Stimulated activated CD4-positive, alpha-beta T cell treated with anti-CD3 and anti-CD28 coated beads, Interleukin-15, amount 100 ng/mL, for 1 hour (primary cell): ENCODE measurements around the gene RAB7A.
"Not testable (repeated sequence)": the region's sequence is repeated elsewhere in the genome, so short reads cannot be mapped to it uniquely, and the experiment has no call there.

ENCODE experiments used
- DNase-seq, 2 donors: peaks; one replicate each; pipeline ENCODE4 v3.0.0-alpha.2; 2020; ENCODE audit warnings: low read depth in 1 of 2, low spot score in 1 of 2

RAB7A gene

DNA sequence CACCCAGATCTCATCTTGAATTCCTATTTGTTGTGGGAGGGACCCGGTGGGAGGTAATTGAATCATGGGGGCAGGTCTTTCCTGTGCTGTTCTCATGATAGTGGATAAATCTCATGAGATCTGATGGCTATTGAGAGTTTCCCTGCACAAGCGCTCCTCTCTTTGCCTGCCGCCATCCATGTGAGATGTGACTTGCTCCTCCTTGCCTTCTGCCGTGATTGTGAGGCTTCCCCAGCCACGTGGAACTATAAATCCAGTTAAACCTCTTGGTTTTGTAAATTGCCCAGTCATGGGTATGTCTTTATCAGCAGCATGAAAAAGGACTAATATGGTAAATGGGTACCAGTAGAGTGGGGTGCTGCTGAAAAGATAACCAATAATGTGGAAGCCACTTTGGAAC, 23.6 kb downstream of the RAB7A start:
- not testable (repeated sequence) for DNase-seq

DNA sequence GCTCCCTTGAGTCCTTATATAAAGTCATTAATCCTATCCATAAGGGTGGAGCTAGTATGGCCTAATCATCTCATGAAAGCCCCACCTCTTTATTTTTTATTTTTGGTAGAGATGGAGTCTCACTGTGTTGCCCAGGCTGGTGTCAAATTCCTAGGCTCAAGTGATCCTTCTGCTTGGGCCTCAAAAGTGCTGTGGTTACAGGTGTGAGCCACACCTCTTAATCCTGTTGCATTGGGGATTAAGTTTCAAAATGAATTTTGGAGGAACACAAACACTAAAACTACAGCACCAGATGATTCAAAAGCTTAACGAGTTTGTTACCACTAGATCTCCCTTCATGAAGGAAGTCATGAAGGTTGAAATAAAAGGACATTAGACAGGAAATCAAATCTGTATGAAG, 27.7 kb downstream of the RAB7A start:
- DNase-seq: no peak

DNA sequence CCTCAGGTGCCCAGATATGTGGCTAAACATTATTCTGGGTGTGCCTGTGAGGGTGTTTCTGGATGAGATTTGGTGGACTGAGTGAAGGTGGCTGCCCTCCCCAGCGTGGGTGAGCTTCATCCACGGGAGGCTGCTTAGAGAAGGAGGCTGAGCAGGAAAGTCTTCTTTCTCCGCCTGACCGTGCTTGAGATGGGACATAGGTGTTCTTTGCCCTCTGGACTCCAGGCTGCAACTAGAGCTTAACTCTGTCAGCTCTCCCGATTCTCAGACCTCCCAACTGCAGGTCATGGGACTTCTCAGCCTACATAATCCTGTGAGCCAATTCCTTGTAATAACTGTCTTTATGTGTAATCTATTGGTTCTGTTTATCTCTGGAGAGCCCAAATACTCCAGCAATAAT, 34.1 kb downstream of the RAB7A start:
- no peak for DNase-seq

DNA sequence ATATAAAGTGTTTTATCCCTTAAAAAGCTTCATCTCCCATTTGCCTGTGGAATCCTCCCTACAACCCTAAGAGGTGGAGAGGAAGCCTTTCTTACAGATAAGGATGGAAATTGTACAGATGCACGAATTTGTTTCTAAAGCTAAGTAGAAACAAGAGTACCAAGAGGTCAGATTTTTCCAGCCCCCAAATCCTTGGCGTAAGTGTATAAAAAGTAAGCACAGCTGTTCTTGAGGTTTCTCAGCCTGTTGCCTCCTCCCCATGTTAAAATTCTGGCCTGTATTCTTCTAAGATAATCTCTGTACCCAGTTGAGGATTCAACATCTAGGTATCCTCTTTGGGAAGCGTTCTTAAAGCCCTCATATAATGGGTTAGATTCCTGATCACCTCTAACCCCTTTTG, 34.9 kb downstream of the RAB7A start:
- no peak for DNase-seq

DNA sequence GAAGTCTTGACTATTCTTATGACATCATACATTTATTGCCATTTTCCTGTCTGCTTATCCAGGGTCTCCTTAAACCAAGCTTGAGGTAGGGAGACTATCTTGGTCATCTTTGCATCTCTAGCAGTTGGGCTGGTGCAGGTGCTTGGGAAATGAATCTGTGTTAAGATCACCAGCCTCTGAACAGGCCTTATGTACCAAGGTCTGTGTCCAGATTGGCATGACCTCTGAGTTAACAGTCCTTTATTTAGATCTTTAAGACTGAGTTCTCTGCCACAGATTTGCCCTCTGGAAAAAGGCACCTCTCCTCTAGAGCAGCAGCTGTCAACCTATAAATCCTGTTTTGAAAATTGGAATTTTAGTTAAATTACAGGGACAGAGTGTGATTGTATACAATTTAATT, 35.4 kb downstream of the RAB7A start:
- DNase-seq: no peak

DNA sequence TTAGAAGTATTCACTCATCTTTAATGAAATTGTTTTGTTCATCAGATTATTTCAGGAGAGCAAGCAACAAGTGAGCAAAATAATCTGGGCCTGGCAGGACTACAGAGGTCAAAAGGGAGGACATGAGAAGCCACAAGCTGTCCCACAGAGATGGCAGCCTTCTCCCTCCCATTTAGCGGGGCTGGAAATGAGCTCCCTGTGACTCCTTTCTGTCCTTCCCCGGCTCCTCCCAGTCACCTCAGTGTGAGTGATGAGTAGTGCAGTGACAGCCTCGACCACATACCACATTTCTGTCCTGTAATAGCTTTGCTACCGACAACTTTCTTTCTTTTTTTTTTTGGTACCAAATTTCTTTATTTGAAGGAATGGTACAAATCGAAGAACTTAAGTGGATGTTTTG, 38.0 kb downstream of the RAB7A start:
- DNase-seq: no peak

DNA sequence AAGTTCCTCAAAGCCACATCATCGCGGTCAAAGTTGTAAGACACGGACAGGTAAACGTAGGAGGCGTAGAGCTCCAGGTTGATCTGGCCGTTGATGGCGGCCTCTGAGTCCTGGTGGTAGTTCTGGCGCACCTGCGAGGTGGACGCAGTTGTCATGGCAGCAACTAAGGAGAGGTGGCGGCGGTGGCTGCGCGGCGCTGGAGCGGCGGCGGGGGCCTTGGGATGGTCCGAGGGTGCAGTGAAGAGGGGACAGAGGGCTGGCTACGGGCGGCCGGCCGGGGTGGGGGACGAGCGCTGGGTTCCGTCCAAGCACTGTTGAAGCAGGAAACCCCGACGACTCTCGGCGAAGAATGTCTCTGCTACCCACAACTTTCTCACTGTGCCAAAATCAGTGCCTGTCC, 38.9 kb downstream of the RAB7A start:
- no peak for DNase-seq

DNA sequence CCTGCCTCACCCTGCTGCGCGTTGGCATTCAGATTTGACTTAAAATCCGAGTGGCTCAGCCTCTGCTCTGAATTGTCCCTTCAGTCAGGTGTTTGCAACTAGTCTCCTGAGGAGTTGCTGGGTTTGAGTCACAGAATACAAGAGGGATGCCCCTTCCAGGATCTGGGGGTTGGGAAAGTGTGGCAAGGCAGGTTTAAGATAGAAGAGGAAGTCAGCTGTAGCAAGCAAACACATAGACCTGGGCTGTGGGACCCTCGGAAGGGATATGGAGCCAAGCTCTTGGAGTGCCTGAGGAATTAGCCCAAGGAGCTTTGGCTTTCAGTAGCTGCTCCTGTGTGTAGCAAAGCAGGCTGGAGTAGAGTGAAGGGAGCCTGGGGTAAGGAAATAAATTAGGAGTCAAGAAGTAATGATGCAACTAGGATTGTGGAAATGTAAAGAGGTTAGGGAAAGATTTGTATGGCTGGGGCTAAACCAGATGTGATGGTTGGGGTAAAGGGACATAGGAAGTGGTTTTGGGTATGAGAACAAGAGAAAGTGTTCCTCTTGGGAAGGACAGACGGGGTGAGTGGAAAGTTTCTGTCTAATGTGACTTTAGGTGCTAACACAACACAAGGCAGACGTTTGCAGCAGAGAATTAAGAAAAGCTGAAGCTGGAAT, 41.2 kb downstream of the RAB7A start:
- DNase-seq: no peak

DNA sequence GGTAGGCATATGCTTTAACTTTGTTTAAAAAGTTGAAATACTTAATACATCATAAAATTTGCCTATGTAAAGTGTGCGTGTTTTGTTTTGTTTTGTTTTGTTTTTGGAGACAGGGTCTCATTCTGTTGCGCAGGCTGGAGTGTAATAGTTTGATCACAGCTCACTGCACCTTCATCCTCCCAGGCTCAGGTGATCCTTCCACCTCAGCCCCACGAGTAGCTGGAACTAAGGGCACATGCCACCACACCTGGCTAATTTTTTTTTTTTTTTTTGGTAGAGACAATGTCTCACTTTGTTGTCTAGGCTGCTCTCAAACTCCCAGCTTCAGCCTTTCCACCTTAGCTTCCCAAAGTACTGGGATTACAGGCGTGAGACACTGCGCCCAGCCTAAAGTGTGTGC, 42.5 kb downstream of the RAB7A start:
- DNase-seq: no peak

DNA sequence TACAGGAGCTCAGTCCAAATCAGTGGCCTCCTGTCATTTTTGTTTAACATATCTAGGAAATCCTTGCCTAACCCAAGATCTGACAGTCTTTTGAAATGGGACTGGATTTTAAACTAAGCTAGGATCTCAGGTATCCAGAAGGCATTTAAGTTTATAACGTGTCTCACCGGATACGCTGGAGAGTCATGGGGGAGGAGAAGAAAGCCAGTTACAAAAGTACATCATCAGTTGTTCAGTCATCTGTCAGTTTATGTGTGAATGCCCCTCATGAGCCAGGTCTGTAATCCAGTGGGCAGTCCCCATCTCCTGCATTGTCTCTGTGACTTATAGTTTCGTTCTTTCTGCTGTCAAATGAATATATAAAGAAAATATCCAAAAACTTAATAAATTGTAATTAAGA, 44.4 kb downstream of the RAB7A start:
- DNase-seq: no peak

DNA sequence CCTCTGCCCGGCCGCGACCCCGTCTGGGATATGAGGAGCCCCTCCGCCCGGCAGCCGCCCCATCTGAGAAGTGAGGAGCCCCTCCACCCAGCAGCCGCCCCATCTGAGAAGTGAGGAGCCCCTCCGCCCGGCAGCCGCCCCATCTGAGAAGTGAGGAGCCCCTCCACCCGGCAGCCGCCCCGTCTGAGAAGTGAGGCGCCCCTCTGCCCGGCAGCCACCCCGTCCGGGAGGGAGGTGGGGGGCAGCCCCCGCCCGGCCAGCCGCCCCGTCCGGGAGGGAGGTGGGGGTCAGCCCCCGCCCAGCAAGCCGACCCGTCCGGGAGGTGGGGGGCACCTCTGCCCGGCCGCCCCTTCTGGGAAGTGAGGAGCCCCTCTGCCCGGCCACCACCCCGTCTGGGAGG, 47.2 kb downstream of the RAB7A start:
- not testable (repeated sequence) for DNase-seq

DNA sequence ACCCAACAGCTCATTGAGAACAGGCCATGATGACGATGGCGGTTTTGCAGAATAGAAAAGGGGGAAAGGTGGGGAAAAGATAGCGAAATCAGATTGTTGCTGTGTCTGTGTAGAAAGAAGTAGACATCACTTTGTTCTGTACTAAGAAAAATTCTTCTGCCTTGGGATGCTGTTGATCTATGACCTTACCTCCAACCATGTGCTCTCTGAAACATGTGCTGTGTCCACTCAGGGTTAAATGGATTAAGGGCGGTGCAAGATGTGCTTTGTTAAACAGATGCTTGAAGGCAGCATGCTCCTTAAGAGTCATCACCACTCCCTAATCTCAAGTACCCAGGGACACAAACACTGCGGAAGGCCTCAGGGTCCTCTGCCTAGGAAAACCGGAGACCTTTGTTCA, 47.6 kb downstream of the RAB7A start:
- not testable (repeated sequence) for DNase-seq

DNA sequence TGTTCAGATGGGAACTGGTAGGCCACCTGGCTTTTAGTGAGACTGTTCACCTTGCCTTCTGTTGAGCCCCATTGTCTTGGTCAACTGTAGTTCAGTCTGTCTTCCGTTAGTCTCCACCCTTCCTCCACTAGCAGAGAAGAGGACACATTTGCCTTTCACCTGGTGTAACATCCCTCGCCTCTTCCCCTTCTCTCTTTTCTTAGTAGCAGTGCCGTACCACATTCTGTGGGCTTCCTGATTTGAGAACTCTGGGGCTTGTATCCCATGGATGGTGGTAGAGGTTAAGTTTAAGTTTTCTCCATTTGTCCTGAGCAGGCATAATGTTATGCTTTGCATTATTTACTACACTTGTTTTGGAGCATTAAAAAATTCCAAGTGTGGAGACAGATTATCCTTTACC, 49.3 kb downstream of the RAB7A start:
- no peak for DNase-seq

DNA sequence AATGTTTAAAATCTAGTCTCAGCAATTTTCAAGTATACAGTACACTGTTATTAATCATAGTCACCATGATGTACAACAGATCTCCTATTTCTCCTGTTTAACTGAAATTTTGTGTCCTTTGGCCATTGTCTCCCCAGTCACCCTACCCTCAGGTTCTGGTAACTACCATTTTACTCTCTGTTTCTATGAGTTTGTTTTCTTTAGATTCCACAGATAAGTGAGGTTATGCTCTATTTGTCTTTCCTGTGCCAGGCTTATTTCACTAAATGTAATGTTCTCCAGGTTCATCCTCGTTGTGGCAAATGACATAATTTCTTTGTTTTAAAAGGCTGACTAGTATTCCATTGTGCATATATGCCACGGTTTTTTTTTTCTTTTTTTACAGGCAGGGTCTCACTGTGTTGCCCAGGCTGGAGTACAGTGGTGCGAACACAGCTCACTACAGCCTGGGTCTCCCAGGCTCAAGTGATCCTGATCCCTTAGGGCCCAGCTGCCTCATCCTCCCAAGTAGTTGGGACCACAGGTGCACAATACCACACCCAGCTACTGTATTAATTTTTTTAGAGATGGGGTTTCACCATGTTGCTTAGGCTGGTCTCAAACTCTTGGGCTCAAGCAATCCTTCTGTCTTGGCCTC, 50.0 kb downstream of the RAB7A start:
- no peak for DNase-seq

DNA sequence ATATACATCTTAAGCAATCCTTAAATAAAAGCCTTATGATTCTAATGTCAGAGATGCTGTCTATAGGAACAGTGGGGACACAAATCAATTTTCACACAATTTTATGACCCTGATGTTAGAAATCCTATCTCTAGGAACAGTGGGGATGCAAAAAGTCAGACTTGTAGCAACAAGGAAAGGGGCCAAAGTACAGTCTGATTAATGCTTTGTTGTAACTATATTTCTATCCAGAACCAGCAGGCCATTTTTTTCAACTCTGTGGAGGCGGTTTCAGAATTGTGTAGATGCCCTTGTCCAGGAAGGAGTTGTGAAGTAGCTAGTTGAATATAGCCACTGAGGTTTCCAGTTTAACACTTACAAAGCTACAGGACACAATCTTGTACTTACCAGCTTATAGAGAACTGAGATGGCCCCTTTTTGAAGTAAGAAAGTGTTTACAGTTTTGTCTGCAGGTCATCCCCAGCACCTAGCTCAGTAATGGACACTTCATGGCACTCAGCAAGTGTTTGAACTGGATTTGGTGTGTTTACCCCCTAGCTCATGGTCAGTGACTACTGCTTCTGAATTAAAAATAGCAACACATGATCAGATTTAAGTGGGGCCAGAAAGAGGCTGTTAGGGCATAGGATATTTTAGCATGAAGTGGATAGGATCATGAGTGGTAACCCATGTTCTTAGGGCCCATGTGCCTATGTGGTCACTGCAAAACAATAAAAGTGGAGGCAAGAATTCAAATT, 54.3 kb downstream of the RAB7A start:
- DNase-seq: no peak

DNA sequence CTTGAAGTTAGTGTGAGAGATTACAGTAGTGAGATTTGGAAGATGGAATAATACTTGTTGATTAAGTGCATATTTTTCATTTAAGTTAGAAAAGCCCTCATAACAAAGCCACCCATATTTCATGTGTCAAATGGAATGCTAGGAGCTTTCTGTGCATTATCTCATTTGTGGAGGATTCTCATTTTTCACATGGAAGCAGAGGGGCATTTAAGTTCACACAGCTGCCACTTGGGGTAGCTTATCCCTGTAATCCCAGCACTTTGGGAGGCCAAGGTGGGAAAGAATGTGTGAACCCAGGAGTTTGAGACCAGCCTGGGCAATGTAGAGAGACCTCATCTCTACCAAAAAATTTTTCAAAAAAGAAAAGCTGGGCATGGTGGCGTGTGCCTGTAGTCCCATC, 55.2 kb downstream of the RAB7A start:
- no peak for DNase-seq

DNA sequence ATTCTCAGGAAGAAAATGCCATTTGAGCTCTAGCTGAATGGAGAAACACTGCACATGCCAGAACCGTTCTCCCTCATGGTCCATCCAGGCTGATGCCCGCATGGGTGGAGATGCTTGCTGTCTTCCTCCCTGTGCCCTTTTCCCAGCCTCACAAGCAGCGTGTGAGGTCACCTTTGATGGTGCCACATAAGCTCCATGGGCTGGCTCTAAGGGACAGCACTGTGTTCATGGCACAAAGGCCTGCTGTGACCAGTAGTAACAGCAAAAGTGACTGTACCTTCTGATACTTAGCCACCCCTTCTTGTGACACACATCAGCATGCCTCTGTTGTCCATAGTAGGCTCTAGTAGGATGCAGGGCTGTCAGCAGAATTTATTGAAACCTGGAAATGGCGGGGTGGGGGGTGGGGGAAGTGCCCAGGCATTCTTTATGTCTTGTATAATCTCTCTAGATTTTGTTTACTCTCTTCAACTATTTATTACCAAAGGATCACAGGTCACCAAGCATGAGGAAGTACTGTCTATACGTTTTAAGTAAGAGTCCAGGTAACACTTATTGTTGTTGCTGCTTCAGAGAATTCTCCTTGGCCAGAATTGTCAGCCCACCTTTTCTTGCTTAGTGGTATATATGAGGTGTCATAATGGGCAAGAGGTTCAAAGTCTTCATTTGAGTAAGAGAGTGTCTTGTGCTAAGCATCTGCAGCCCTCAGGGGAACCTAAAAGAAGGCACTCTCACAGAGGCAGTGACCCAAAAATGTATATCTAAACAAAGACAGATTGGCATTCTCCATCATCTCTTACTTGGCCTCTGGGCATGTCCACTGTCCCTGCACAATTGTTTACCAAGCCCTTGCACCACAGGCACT, 56.5 kb downstream of the RAB7A start:
- DNase-seq: no peak

DNA sequence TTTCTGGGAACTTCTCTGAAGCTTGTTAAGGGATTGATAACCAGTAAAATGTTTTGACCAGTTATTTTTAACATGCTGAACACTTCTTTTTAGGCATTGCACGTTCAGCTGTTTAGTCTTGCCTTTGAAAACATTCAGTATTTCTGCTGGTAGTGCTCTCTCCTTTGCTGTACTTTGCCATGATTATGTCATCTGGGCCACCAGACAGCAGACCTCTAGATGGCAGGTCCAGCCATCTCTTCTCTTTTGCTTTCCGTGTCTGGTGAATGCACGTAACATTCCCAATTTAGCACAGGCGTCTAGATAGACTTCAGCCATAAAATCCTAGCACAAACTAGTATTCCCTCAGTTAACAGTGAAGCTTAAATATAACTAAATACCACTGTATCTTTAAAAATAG, 57.8 kb downstream of the RAB7A start:
- no peak for DNase-seq

DNA sequence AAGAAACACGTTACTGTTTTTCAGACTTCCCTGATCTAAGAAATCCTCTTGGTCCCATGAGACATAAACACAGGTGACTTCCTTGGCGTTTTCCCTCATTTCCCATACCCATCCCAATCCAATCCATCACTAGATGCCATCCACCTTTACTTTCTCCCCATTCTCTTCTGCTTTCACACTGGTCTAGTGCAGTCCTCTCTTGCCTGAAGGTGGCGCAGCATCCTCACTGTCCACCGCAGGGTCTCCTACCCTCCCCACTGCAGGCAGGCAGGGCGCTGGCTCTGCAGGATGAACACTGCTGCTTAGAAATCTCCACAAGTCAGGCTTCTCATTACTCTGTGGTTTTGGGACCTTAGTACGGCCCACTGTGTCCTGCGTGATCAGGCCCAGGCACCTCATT, 58.2 kb downstream of the RAB7A start:
- peak; percentile 31 to 37 for DNase-seq

DNA sequence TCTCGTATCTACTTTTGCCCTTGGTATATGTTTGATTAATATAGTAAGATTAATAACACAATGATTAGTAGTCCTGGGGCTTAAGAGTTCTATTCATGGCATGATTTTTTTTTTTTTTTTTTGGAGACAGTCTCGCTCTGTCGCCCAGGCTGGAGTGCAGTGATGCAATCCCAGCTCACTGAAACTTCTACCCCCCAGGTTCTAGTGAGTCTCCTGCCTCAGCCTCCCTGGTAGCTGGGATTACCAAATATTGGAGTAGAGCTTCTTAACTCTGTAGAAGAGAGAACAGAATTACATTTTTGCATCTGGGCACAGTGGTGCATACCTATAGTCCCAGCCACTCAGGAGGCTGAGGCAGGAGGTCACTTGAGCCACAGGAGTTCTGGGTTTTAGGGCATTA, 58.9 kb downstream of the RAB7A start:
- no peak for DNase-seq

DNA sequence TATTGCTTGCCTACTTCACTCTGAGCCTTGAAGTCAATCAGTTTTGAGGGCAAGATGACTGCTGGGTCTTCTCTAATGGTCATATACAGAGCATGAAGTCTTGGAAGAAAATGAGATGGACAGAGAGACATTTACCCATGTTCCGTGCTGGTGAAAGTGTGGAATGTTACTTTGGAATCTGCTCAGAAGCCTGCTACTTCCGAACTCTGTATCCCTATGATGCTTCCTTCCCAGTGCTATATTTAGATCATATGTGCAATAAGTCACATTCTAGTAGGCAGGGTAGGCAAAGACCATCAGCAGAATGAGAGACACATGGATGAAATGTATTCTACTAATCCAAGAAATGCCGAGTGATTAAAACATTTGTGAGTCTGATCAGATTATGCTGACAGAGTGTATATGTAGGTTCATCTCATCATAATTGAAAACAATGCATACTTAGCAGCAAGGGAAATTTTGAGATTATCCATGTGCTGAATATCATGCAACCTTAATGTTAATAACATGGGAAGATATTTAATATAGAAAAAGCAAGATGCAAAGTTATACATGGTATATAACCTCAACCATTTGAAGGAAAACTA, 60.5 kb downstream of the RAB7A start:
- no peak for DNase-seq
